Kidney tubule cell (primary cell): ENCODE results near the gene YIF1B.
"Not testable (repeated sequence)": the region's sequence is repeated elsewhere in the genome, so short reads cannot be mapped to it uniquely, and the experiment has no call there.

ENCODE experiments used
- DNase-seq: peaks from one replicate; pipeline ENCODE4 v3.0.0-alpha.2; 2018; ENCODE audit warnings: low spot score

Gene YIF1B

GRCh38 chr19:38315657-38316476 is at the start of gene YIF1B:
Gene YIF1B (minus strand): TSS chr19:38315947. CDS start chr19:38315917, 30 bp downstream.
- peak; percentile 98 for DNase-seq

- not testable (repeated sequence) for DNase-seq
These were observed 47.4 kb upstream of the YIF1B start for GRCh38 chr19:38362946-38363688.

- DNase-seq: peak; percentile 62
These were observed 46.6 kb upstream of the YIF1B start for GRCh38 chr19:38362076-38362945.

GRCh38 chr19:38361633-38362075 is 45.9 kb upstream of the YIF1B start:
- DNase-seq: peak; percentile 77

- DNase-seq: no peak
These were observed 45.3 kb upstream of the YIF1B start for GRCh38 chr19:38360839-38361631.

- DNase-seq: no peak
These were observed 44.6 kb upstream of the YIF1B start for GRCh38 chr19:38360351-38360750.

- no peak for DNase-seq
These were observed 43.7 kb upstream of the YIF1B start for GRCh38 chr19:38359242-38360021.

GRCh38 chr19:38358071-38358470 is 42.3 kb upstream of the YIF1B start:
- DNase-seq: no peak

- DNase-seq: no peak
These were observed 40.3 kb upstream of the YIF1B start for GRCh38 chr19:38355728-38356725.

- DNase-seq: no peak
These were observed 36.9 kb upstream of the YIF1B start for GRCh38 chr19:38352611-38353010.

- DNase-seq: no peak
These were observed 36.2 kb upstream of the YIF1B start for GRCh38 chr19:38351865-38352395.

GRCh38 chr19:38350883-38351282 is 35.1 kb upstream of the YIF1B start:
- no peak for DNase-seq

GRCh38 chr19:38346837-38347236 is 31.1 kb upstream of the YIF1B start:
- DNase-seq: no peak

GRCh38 chr19:38340927-38341326 is 25.2 kb upstream of the YIF1B start:
- no peak for DNase-seq

GRCh38 chr19:38339011-38339410 is 23.3 kb upstream of the YIF1B start:
- DNase-seq: not testable (repeated sequence)

- DNase-seq: no peak
These were observed 21.6 kb upstream of the YIF1B start for GRCh38 chr19:38337360-38337653.

- peak; percentile 96 for DNase-seq
These were observed 21.1 kb upstream of the YIF1B start for GRCh38 chr19:38336638-38337359.

- DNase-seq: peak; percentile 97
These were observed 20.3 kb upstream of the YIF1B start for GRCh38 chr19:38335949-38336637.
